ENCODE measurements around the gene IL6ST. TPM values are rescaled to one million over a fixed set of nuclear protein-coding genes. Genes with fewer than 3 reads are reported as not detected.
"Not testable (repeated sequence)": the region's sequence is repeated elsewhere in the genome, so short reads cannot be mapped to it uniquely, and the experiment has no call there.

Gene IL6ST
- total RNA-seq (234 TPM), polyA plus RNA-seq (10 to 100 TPM; 25.3 to 59.8 (median 45.8) TPM)

GRCh38 chr5:55994495-55994997, at the start of gene IL6ST:
TSS of gene IL6ST (minus strand) at chr5:55994963. CDS start at chr5:55976278, 18,685 bp downstream.
- H3K27ac Mint-ChIP-seq, result peak within 1 kb of the TSS; percentile 97 to 99 (median 99)
- H3K4me1 Mint-ChIP-seq, result peaks cover 35 to 55% (median 52%) of the 10 kb centered on the region in 4 donors
- H3K4me3 ChIP-seq (ENCODE audit: low read depth, low read length), result peak within 1 kb of the TSS; percentile 97
- peaks cover 0 to 5% (median 0%) of the 10 kb centered on the region in 7 donors for H3K9me3 Mint-ChIP-seq
- H3K36me3 Mint-ChIP-seq, result peaks cover 7% of the 10 kb centered on the region
- no peaks in the 10 kb centered on the region for H3K36me3 ChIP-seq (ENCODE audit: control insufficient read depth, insufficient read depth, low read length)
- peak within 1 kb of the TSS; percentile 97 for H3K27ac ChIP-seq (ENCODE audit: insufficient read depth, low read length, poor library complexity, severe bottlenecking)
- ATAC-seq (ENCODE audit: low read depth in 2 of 2), result peak in 1 of 2 donors; percentile 7
- H3K4me1 ChIP-seq (ENCODE audit: control insufficient read depth, insufficient read depth, low read length, poor library complexity, severe bottlenecking), result peaks cover 37% of the 10 kb centered on the region
- H3K27me3 Mint-ChIP-seq, result peaks cover 8% of the 10 kb centered on the region
- peak within 1 kb of the TSS; percentile 95 to 99 (median 99) for H3K4me3 Mint-ChIP-seq
- H3K9me3 ChIP-seq (ENCODE audit: control insufficient read depth in 2 of 2, low read length in 2 of 2), result no peaks in the 10 kb centered on the region
- H3K27me3 ChIP-seq (ENCODE audit: control insufficient read depth, insufficient read depth, low read length), result no peaks in the 10 kb centered on the region
- DNase-seq, result peak in 2 of 3 donors; percentile 36 to 74

- Mint-ChIP-seq H3K4me3 (no peak overlapping the region), H3K4me1 (peaks cover 6 to 27% (median 14%) of the 10 kb centered on the region in 4 donors), H3K27ac (peak overlapping the region in 1 of 3 donors; percentile 70), H3K36me3 (no peaks in the 10 kb centered on the region), H3K9me3 (no peaks in the 10 kb centered on the region), H3K27me3 (peaks cover 4% of the 10 kb centered on the region)
- Histone ChIP-seq H3K27ac (ENCODE audit: insufficient read depth, low read length, poor library complexity, severe bottlenecking) (no peak overlapping the region), H3K27me3 (ENCODE audit: control insufficient read depth, insufficient read depth, low read length) (no peaks in the 10 kb centered on the region), H3K4me1 (ENCODE audit: control insufficient read depth, insufficient read depth, low read length, poor library complexity, severe bottlenecking) (no peaks in the 10 kb centered on the region), H3K36me3 (ENCODE audit: control insufficient read depth, insufficient read depth, low read length) (no peaks in the 10 kb centered on the region), H3K4me3 (ENCODE audit: low read depth, low read length) (no peak overlapping the region), H3K9me3 (ENCODE audit: control insufficient read depth in 2 of 2, low read length in 2 of 2) (no peaks in the 10 kb centered on the region)
- DNase-seq (no peak), ATAC-seq (ENCODE audit: low read depth in 2 of 2) (no peak)
Measured at GRCh38 chr5:56039985-56040384, 45.2 kb upstream of the IL6ST start.

- H3K4me3 Mint-ChIP-seq; ATAC-seq (ENCODE audit: low read depth in 2 of 2); H3K27ac ChIP-seq (ENCODE audit: insufficient read depth, low read length, poor library complexity, severe bottlenecking); H3K36me3 Mint-ChIP-seq; H3K4me1 ChIP-seq (ENCODE audit: control insufficient read depth, insufficient read depth, low read length, poor library complexity, severe bottlenecking); H3K9me3 ChIP-seq (ENCODE audit: control insufficient read depth in 2 of 2, low read length in 2 of 2); H3K27me3 Mint-ChIP-seq; H3K36me3 ChIP-seq (ENCODE audit: control insufficient read depth, insufficient read depth, low read length); H3K27me3 ChIP-seq (ENCODE audit: control insufficient read depth, insufficient read depth, low read length); DNase-seq; H3K4me3 ChIP-seq (ENCODE audit: low read depth, low read length); H3K9me3 Mint-ChIP-seq; H3K27ac Mint-ChIP-seq: not testable (repeated sequence)
- H3K4me1 Mint-ChIP-seq, result peaks cover 6 to 17% (median 11%) of the 10 kb centered on the region in 4 donors
Measured at GRCh38 chr5:56038206-56038605, 43.4 kb upstream of the IL6ST start.

GRCh38 chr5:56037531-56038010, 42.8 kb upstream of the IL6ST start:
- Histone ChIP-seq H3K4me3 (ENCODE audit: low read depth, low read length) (no peak overlapping the region), H3K36me3 (ENCODE audit: control insufficient read depth, insufficient read depth, low read length) (no peaks in the 10 kb centered on the region), H3K4me1 (ENCODE audit: control insufficient read depth, insufficient read depth, low read length, poor library complexity, severe bottlenecking) (no peaks in the 10 kb centered on the region), H3K27ac (ENCODE audit: insufficient read depth, low read length, poor library complexity, severe bottlenecking) (no peak overlapping the region), H3K9me3 (ENCODE audit: control insufficient read depth in 2 of 2, low read length in 2 of 2) (no peaks in the 10 kb centered on the region), H3K27me3 (ENCODE audit: control insufficient read depth, insufficient read depth, low read length) (no peaks in the 10 kb centered on the region)
- H3K27me3 Mint-ChIP-seq, result peaks cover under 1% of the 10 kb centered on the region
- ATAC-seq (ENCODE audit: low read depth in 2 of 2), result no peak
- H3K36me3 Mint-ChIP-seq, result no peaks in the 10 kb centered on the region
- no peak for DNase-seq
- peak overlapping the region in 1 of 3 donors; percentile 3 for H3K27ac Mint-ChIP-seq
- peaks cover 5 to 14% (median 9%) of the 10 kb centered on the region in 4 donors for H3K4me1 Mint-ChIP-seq
- H3K4me3 Mint-ChIP-seq, result no peak overlapping the region
- H3K9me3 Mint-ChIP-seq, result no peaks in the 10 kb centered on the region

GRCh38 chr5:56035394-56035793, 40.6 kb upstream of the IL6ST start:
- H3K36me3 Mint-ChIP-seq; H3K9me3 Mint-ChIP-seq; H3K4me3 Mint-ChIP-seq; H3K27me3 Mint-ChIP-seq; H3K27ac Mint-ChIP-seq; H3K4me3 ChIP-seq (ENCODE audit: low read depth, low read length); ATAC-seq (ENCODE audit: low read depth in 2 of 2); H3K27ac ChIP-seq (ENCODE audit: insufficient read depth, low read length, poor library complexity, severe bottlenecking); DNase-seq; H3K36me3 ChIP-seq (ENCODE audit: control insufficient read depth, insufficient read depth, low read length); H3K4me1 ChIP-seq (ENCODE audit: control insufficient read depth, insufficient read depth, low read length, poor library complexity, severe bottlenecking); H3K27me3 ChIP-seq (ENCODE audit: control insufficient read depth, insufficient read depth, low read length); H3K9me3 ChIP-seq (ENCODE audit: control insufficient read depth in 2 of 2, low read length in 2 of 2): not testable (repeated sequence)
- H3K4me1 Mint-ChIP-seq, result peaks cover 0 to 15% (median 10%) of the 10 kb centered on the region in 4 donors

GRCh38 chr5:56029871-56030630, 35.3 kb upstream of the IL6ST start:
- not testable (repeated sequence) for H3K27me3 ChIP-seq (ENCODE audit: control insufficient read depth, insufficient read depth, low read length); DNase-seq; H3K4me3 Mint-ChIP-seq; H3K36me3 Mint-ChIP-seq; H3K27ac Mint-ChIP-seq; H3K4me1 Mint-ChIP-seq; H3K27ac ChIP-seq (ENCODE audit: insufficient read depth, low read length, poor library complexity, severe bottlenecking); ATAC-seq (ENCODE audit: low read depth in 2 of 2); H3K9me3 Mint-ChIP-seq; H3K4me1 ChIP-seq (ENCODE audit: control insufficient read depth, insufficient read depth, low read length, poor library complexity, severe bottlenecking); H3K27me3 Mint-ChIP-seq; H3K36me3 ChIP-seq (ENCODE audit: control insufficient read depth, insufficient read depth, low read length); H3K9me3 ChIP-seq (ENCODE audit: control insufficient read depth in 2 of 2, low read length in 2 of 2); H3K4me3 ChIP-seq (ENCODE audit: low read depth, low read length)

GRCh38 chr5:56029457-56029856, 34.7 kb upstream of the IL6ST start:
- no peaks in the 10 kb centered on the region for H3K36me3 Mint-ChIP-seq
- DNase-seq, result no peak
- H3K27ac ChIP-seq (ENCODE audit: insufficient read depth, low read length, poor library complexity, severe bottlenecking), result no peak overlapping the region
- H3K9me3 ChIP-seq (ENCODE audit: control insufficient read depth in 2 of 2, low read length in 2 of 2), result no peaks in the 10 kb centered on the region
- H3K4me3 Mint-ChIP-seq, result no peak overlapping the region
- peaks cover 0 to 10% (median 3%) of the 10 kb centered on the region in 4 donors for H3K4me1 Mint-ChIP-seq
- H3K9me3 Mint-ChIP-seq, result no peaks in the 10 kb centered on the region
- no peaks in the 10 kb centered on the region for H3K4me1 ChIP-seq (ENCODE audit: control insufficient read depth, insufficient read depth, low read length, poor library complexity, severe bottlenecking)
- ATAC-seq (ENCODE audit: low read depth in 2 of 2), result peak in 1 of 2 donors; percentile 45
- peak overlapping the region in 1 of 3 donors; percentile 20 for H3K27ac Mint-ChIP-seq
- no peaks in the 10 kb centered on the region for H3K27me3 ChIP-seq (ENCODE audit: control insufficient read depth, insufficient read depth, low read length)
- H3K4me3 ChIP-seq (ENCODE audit: low read depth, low read length), result no peak overlapping the region
- H3K27me3 Mint-ChIP-seq, result peaks cover 5% of the 10 kb centered on the region
- H3K36me3 ChIP-seq (ENCODE audit: control insufficient read depth, insufficient read depth, low read length), result no peaks in the 10 kb centered on the region
